ENCODE data around the gene TRIML2.

DNA sequence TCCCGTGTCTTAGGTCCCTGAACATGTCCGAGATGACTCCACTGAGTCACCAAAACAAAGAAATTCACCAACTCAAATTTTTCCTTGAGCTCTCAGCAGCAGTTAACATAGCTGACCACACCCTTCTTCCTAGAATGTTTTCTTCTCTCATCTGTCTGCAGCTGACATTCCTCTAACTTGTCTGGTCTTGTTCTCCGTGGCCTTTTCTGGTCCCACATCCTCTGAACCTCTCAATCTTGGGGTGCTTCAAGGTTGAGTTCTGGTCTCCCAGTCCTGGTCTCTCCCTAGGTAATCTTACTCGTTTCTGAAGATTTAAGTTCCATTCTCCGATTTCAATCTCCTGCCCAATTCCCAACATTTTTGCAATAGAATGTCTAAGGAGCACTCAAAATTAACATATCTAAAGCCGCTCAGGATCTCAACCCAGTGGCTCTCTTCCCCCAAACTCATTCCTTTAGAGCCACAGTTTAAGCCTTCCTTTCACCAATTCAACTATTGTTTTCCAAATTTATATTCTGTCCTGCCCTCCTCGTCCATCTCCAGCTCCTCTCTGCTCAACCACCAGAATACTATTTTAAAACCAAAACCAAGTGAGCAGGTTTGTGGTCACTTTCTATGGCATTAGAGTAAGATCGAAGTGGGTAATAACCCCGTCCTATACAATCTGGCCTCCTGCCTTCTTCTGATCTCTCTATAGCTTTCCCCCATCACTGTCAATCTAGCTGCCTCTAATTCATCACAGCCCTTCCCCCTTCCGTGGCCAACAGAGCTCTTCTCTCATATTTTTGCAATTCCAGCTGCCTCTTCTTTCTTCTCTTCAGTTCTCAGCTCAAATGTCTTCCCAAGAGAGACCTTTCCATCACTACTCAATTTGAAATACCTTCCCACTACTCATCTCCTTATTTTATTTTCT is 1.2 kb downstream of the TRIML2 start:
- TF ChIP-seq, protein P1, sequence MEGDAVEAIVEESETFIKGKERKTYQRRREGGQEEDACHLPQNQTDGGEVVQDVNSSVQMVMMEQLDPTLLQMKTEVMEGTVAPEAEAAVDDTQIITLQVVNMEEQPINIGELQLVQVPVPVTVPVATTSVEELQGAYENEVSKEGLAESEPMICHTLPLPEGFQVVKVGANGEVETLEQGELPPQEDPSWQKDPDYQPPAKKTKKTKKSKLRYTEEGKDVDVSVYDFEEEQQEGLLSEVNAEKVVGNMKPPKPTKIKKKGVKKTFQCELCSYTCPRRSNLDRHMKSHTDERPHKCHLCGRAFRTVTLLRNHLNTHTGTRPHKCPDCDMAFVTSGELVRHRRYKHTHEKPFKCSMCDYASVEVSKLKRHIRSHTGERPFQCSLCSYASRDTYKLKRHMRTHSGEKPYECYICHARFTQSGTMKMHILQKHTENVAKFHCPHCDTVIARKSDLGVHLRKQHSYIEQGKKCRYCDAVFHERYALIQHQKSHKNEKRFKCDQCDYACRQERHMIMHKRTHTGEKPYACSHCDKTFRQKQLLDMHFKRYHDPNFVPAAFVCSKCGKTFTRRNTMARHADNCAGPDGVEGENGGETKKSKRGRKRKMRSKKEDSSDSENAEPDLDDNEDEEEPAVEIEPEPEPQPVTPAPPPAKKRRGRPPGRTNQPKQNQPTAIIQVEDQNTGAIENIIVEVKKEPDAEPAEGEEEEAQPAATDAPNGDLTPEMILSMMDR (conservative IDR thresholded peaks at IDR 0.05; ENCODE audit: low read depth, low read length), result no peak
- TF ChIP-seq EZH2 (IDR thresholded peaks at IDR 0.05; ENCODE audit: borderline replicate concordance, low read depth, low read length, poor library complexity, severe bottlenecking), result no peak
